ENCODE data around the gene PI4K2B.

Gene PI4K2B

DNA sequence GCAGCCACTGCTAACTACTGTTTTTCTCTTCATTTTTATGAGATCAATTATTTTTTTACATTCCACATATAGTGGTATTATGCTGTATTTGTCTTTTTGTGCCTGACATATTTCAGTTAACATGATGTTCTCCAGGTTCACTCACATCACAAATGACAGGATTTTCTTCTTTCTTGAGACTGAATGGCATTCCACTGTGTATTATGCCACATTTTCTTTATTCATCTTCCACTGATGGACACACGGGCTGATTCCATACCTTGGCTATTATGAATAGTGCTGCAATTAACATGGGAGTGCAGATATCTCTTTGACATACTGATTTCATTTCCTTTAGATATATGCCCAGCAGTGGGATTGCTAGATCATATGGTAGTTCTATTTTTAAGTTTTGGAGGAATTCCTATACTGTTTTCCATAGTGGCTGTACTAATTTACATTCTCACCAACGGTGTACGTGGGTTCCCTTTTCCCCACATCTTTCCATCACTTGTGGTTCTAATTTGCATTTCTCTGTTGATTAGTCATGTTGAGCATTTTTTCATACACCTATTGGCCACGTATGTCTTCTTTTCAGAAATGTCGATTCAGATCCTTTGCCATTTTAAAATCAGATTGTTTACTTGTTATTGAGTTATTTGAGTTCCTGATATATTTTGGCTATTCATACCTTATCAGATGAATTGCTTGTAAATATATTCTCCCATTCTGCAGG lies 63.9 kb downstream of the PI4K2B start:
- DNase-seq (ENCODE audit: low spot score) (no peak), ATAC-seq (ENCODE audit: low read depth) (no peak)
- Histone ChIP-seq H3K36me3 (ENCODE audit: low read depth) (no peaks in the 10 kb centered on the region), H3K27me3 (ENCODE audit: insufficient read depth, poor library complexity, severe bottlenecking) (peaks cover 10% of the 10 kb centered on the region), H3K9me3 (ENCODE audit: severe bottlenecking) (no peaks in the 10 kb centered on the region), H3K4me3 (ENCODE audit: severe bottlenecking) (no peak overlapping the region), H3K4me1 (ENCODE audit: insufficient read depth, poor library complexity, severe bottlenecking) (no peaks in the 10 kb centered on the region), H3K27ac (ENCODE audit: poor library complexity, severe bottlenecking) (no peak overlapping the region)
- TF ChIP-seq, protein P1, sequence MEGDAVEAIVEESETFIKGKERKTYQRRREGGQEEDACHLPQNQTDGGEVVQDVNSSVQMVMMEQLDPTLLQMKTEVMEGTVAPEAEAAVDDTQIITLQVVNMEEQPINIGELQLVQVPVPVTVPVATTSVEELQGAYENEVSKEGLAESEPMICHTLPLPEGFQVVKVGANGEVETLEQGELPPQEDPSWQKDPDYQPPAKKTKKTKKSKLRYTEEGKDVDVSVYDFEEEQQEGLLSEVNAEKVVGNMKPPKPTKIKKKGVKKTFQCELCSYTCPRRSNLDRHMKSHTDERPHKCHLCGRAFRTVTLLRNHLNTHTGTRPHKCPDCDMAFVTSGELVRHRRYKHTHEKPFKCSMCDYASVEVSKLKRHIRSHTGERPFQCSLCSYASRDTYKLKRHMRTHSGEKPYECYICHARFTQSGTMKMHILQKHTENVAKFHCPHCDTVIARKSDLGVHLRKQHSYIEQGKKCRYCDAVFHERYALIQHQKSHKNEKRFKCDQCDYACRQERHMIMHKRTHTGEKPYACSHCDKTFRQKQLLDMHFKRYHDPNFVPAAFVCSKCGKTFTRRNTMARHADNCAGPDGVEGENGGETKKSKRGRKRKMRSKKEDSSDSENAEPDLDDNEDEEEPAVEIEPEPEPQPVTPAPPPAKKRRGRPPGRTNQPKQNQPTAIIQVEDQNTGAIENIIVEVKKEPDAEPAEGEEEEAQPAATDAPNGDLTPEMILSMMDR (IDR thresholded peaks at IDR 0.05; ENCODE audit: poor library complexity, severe bottlenecking): no peak

DNA sequence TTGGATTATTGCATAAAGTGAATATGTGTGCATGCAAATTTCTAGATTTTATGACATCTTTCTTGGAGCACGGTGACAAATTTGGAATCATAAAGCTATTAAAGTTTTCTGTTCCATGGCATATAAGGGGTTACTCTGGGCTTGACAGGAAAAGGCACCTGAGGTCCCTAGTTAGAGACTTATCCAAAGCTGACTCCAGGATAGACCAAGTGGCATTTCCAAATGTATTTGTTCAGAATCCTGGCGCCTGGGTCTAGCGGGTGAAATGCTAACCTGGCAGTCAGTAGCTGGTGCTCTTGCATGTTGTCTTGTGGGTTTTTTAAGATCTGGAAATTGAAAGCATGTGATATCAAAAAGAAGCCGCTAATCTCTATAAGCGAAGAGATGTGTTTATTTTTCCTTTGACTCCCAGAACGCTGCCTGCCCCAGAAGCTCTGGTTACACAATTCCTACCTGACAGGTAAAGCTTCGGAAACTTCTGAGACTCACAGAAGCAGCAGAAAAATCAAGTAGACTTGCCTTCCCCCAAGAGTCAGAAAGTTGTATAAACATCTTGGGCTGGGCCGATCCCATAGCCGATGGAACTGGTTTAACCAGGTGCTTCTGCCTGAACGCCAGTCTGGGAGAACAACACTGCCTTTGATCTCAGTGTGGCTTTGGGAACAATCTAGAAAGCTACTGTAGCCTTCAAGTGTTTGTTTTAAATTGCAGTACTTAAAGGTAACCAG lies 65.8 kb downstream of the PI4K2B start:
- no peaks in the 10 kb centered on the region for H3K36me3 ChIP-seq (ENCODE audit: low read depth)
- DNase-seq (ENCODE audit: low spot score) (no peak), ATAC-seq (ENCODE audit: low read depth) (peak; percentile 88)
- H3K9me3 ChIP-seq (ENCODE audit: severe bottlenecking): no peaks in the 10 kb centered on the region
- TF ChIP-seq, protein P1 (IDR thresholded peaks at IDR 0.05; ENCODE audit: poor library complexity, severe bottlenecking): peak; percentile 17
- H3K4me3 ChIP-seq (ENCODE audit: severe bottlenecking): no peak overlapping the region
- peaks cover 10% of the 10 kb centered on the region for H3K27me3 ChIP-seq (ENCODE audit: insufficient read depth, poor library complexity, severe bottlenecking)
- H3K4me1 ChIP-seq (ENCODE audit: insufficient read depth, poor library complexity, severe bottlenecking): no peaks in the 10 kb centered on the region
- no peak overlapping the region for H3K27ac ChIP-seq (ENCODE audit: poor library complexity, severe bottlenecking)

GRCh38 chr4:25301471-25301870 lies 67.6 kb downstream of the PI4K2B start:
- TF ChIP-seq, protein P1 (IDR thresholded peaks at IDR 0.05; ENCODE audit: poor library complexity, severe bottlenecking): no peak

GRCh38 chr4:25302626-25303025 lies 68.8 kb downstream of the PI4K2B start:
- TF ChIP-seq, protein P1 (IDR thresholded peaks at IDR 0.05; ENCODE audit: poor library complexity, severe bottlenecking): no peak
- no peak overlapping the region for H3K27ac ChIP-seq (ENCODE audit: poor library complexity, severe bottlenecking)
- H3K27me3 ChIP-seq (ENCODE audit: insufficient read depth, poor library complexity, severe bottlenecking): peaks cover 10% of the 10 kb centered on the region
- no peaks in the 10 kb centered on the region for H3K9me3 ChIP-seq (ENCODE audit: severe bottlenecking)
- DNase-seq (ENCODE audit: low spot score) (no peak), ATAC-seq (ENCODE audit: low read depth) (no peak)
- H3K4me1 ChIP-seq (ENCODE audit: insufficient read depth, poor library complexity, severe bottlenecking): no peaks in the 10 kb centered on the region
- H3K36me3 ChIP-seq (ENCODE audit: low read depth): no peaks in the 10 kb centered on the region
- no peak overlapping the region for H3K4me3 ChIP-seq (ENCODE audit: severe bottlenecking)

More at GRCh38 chr4:25301471-25301870, 67.6 kb downstream of the PI4K2B start:
- no peaks in the 10 kb centered on the region for H3K4me1 ChIP-seq (ENCODE audit: insufficient read depth, poor library complexity, severe bottlenecking)
- peaks cover 10% of the 10 kb centered on the region for H3K27me3 ChIP-seq (ENCODE audit: insufficient read depth, poor library complexity, severe bottlenecking)
- no peak for DNase-seq (ENCODE audit: low spot score)
- no peaks in the 10 kb centered on the region for H3K36me3 ChIP-seq (ENCODE audit: low read depth)
- no peak for ATAC-seq (ENCODE audit: low read depth)
- H3K9me3 ChIP-seq (ENCODE audit: severe bottlenecking): no peaks in the 10 kb centered on the region
- no peak overlapping the region for H3K4me3 ChIP-seq (ENCODE audit: severe bottlenecking)
- no peak overlapping the region for H3K27ac ChIP-seq (ENCODE audit: poor library complexity, severe bottlenecking)

GRCh38 chr4:25303578-25303977 lies 69.7 kb downstream of the PI4K2B start:
- TF ChIP-seq, protein P1 (IDR thresholded peaks at IDR 0.05; ENCODE audit: poor library complexity, severe bottlenecking): no peak
- no peaks in the 10 kb centered on the region for H3K9me3 ChIP-seq (ENCODE audit: severe bottlenecking)
- DNase-seq (ENCODE audit: low spot score): no peak
- no peak overlapping the region for H3K27ac ChIP-seq (ENCODE audit: poor library complexity, severe bottlenecking)
- H3K4me1 ChIP-seq (ENCODE audit: insufficient read depth, poor library complexity, severe bottlenecking): no peaks in the 10 kb centered on the region
- peaks cover 8% of the 10 kb centered on the region for H3K27me3 ChIP-seq (ENCODE audit: insufficient read depth, poor library complexity, severe bottlenecking)
- ATAC-seq (ENCODE audit: low read depth): no peak
- H3K4me3 ChIP-seq (ENCODE audit: severe bottlenecking): no peak overlapping the region
- H3K36me3 ChIP-seq (ENCODE audit: low read depth): no peaks in the 10 kb centered on the region

Data from RWPE2 (cell line).